HG03095 (cell line): ENCODE data around the gene ATF6.

Experiments
- ATAC-seq: cut with Tn5 transposase; IDR thresholded peaks from one replicate; pipeline ENCODE4 v1.9.1; 2021; ENCODE audit warnings: moderate library complexity; ENCODE audit not compliant: unreplicated experiment

ATF6 gene

DNA sequence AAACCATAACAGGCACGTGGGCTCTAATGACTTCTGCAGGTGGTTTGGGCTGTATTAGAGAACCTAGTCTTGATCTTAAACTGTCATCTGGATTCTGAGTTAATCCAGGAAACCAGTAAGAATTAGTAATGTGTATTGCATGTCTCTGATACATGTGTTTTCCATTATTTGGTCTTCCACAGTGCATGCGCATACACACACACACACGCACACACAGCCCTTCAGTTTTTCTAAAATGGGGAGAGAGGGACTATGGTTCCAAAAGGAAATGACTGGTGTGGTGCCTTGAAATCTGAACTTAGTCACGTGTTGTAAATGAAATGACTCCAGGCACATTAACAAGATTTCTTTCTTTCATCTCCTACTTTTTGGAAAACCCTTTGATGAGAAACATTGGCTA is 190.0 kb downstream of the ATF6 start:
- no peak for ATAC-seq

DNA sequence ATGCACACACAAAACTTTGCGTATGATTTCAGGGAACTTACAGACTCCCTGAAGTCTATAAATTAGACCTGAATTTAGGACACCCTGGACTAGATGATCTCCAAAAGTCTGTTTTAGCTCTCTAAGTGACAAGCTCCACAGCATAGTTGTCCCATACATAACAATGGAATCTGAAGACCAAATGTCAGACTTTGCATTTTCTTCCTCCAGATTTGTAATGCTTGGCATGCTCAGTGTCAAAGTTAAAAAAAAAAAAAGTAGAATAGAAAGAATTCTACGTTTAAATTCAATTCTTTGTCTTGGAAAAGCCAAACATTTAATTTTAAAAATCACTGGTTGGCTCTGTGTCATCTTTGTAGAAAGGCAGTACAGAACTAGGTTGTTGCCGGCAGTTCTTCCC is 190.8 kb downstream of the ATF6 start:
- ATAC-seq = no peak

DNA sequence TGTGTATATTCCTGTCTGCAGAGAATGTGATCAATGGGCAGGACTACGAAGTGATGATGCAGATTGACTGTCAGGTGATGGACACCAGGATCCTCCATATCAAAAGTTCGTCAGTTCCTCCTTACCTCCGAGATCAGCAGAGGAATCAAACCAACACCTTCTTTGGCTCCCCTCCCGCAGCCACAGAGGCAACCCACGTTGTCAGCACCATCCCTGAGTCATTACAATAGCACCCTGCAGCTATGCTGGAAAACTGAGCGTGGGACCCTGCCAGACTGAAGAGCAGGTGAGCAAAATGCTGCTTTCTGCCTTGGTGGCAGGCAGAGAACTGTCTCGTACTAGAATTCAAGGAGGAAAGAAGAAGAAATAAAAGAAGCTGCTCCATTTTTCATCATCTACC is 192.3 kb downstream of the ATF6 start:
- ATAC-seq = no peak

- peak; percentile 87 for ATAC-seq
Observed at GRCh38 chr1:161962091-161962887, 196.2 kb downstream of the ATF6 start.

DNA sequence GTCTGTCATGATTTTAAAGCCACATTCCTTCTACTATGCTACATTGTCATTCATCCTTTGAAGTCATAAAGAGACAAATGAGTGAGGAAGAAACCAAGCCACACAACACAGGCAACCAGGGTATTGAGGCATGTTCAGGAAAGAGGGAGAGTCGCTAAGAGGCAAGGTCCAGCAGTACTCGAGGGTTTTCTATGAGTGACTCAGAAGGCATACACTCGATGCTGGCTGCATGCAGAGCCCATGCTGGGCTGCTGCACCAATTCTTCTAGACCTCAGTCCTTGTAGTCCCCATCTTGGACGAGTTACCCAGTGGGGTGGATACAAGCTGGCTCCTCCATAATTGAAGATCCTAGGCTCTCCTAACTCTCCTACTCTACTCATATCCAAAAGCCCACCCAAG is 199.9 kb downstream of the ATF6 start:
- no peak for ATAC-seq

- no peak for ATAC-seq
Observed at GRCh38 chr1:161970036-161970435, 203.9 kb downstream of the ATF6 start.

DNA sequence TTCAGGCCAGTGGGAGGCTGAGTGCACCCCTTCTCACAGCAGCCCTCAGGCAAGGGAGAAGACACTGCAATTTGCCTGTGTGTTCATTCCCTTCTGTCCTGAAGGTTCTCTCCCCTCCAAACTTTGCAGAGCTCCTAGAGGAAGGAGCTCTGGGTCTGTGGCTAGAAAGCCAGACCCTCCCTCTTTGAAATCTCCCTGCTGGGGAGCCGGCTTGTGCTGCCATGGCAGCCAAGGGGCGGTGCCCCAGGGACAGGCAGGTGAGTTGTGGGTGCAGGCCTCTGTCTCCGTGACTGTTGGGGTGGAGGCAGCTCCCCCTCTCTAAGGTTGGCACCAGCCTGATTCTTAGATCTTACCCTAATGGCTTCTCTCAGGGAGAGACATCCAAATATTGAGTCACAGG is 204.5 kb downstream of the ATF6 start:
- ATAC-seq = no peak

DNA sequence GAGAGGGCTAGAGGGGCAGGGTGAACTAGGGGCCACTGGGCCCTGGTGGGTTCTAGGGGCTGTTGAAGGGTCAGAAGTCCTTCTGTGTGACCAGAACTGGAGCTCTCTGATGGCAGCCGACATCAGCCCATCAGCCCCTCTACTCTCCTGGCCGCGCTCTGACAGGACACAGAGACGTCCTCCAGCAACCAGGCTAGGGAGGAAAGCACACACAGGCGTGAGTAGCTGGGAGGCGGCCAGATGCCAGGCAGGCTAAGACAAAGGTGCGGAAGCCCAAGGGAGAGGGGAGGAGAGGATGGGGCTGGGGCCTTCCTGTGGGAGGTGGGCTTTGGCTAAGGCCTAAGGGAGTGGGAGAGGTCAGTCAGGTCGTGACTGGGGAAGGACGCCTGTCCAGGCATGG is 206.7 kb downstream of the ATF6 start:
- ATAC-seq = no peak

GRCh38 chr1:161973924-161974845 is 208.1 kb downstream of the ATF6 start:
- ATAC-seq = no peak

DNA sequence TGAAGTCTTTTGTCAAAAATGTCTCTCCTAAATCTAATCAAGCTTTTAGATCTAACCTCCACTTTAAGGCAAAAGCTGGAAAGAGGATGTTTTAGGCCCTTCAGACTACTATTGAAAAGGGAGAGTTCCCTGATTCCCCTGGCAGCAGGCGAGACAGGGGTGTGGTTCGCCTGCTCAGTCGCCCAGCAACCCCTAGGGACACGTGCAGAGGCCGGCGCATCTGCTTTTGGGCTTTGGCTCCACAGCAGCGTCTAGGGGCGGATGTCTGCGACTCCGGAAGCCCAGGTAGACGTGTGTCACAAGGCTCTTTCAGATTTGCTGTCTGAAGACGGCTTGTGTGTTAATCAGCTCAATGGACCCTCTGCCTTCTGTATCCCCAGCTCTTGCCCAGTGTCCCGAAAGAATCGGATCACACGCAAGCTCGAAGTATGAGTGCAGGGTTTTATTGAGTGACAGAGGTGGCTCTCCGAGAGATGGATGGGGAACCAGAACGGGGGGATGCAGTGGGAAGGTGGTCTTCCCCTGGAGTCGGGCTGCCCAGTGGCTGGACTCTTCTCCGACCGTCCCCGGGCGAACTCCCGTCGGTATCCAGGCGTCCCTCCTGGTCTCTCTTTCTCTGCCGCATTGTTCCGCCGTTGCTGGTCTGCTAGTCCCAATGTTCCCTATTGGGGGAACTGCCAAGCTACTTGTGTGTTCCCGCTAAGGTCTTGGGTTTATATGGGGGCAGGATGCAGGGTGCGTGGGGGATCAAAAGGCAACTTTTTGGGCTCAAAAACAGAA is 212.1 kb downstream of the ATF6 start:
- ATAC-seq = no peak

GRCh38 chr1:161981126-161981525 is 215.0 kb downstream of the ATF6 start:
- ATAC-seq = no peak

- no peak for ATAC-seq
Observed at GRCh38 chr1:161981735-161982506, 215.8 kb downstream of the ATF6 start.

GRCh38 chr1:161982507-161982895 is 216.4 kb downstream of the ATF6 start:
- no peak for ATAC-seq

DNA sequence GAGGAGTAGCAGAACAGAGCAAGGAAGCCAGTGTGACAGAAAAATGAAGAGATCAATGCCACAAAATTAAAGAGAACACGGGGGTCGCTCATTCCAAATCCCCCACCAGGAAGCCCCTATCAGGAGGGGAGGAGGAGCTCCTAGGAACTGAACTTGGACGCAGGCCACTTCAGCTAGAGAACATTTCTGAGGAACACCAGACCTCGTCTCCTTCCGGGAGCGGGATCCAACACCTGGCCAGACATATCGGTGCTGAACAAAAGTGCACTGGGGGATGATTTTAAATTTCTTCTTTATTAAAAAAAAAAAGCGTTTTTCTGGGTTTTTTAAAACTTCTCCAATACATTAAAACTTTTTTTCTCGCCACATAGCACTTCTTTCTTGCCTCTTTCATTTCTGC is 216.8 kb downstream of the ATF6 start:
- no peak for ATAC-seq

- no peak for ATAC-seq
Observed at GRCh38 chr1:161983725-161984124, 217.6 kb downstream of the ATF6 start.

DNA sequence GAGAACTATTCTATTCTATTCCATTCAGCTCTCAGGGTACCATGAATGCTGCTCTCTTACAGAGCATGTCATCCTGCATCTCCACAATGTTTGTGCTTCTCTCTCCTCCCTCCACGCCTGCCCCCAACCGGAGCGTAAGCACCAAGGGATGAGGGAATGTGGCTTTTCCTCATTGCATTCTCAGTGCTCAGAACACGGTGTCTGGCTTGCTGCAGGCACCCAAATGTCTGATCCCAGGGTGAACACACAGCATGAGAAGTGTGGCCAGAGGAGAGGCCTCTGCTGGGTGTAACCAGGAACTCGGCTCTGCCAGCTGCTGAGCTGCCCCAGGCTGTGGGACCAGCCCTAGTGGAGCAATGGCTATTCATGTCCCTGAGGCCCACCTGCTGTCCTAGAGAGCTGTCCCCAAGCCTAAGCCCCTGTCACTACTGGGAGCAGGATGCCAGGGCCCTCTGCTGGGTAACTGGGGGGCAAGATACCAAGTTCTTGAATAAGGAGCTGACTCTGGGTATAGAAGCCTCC is 219.2 kb downstream of the ATF6 start:
- no peak for ATAC-seq

GRCh38 chr1:161986328-161986727 is 220.2 kb downstream of the ATF6 start:
- ATAC-seq = no peak

- no peak for ATAC-seq
Observed at GRCh38 chr1:161987303-161987702, 221.2 kb downstream of the ATF6 start.

GRCh38 chr1:161987872-161988271 is 221.8 kb downstream of the ATF6 start:
- no peak for ATAC-seq

DNA sequence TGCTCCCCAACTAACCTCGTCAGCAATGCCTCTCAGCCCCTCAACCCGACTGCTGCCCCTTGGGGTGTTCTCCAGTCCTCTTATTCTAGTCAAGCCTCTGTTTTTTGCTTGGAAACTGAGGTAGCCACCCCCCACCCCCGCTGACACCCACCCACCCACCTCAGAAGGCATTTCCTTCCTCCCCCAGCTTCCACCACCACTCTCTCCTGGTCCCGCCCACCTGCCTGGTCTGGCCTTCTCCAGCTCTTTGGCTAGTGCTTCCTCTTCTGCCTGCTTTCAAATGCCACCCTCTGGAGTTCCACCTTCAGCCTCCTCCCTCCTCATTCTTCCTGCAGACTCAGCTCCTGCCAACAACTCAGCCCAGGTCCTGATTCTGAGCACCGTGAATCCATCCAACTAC is 222.3 kb downstream of the ATF6 start:
- ATAC-seq = no peak
